Pancreas (tissue), 10 donors: ENCODE results near the gene PML. TPM values are rescaled to one million over a fixed set of nuclear protein-coding genes. Genes with fewer than 3 reads are reported as not detected.

ENCODE experiments used
- ATAC-seq, 4 donors: fragments of 200-7000 bp; cut with Tn5 transposase; one replicate each; pipeline versions ENCODE4 v1.8.0 to v1.9.1; 2020; ENCODE audit warnings: mild to moderate bottlenecking in 4 of 4, moderate library complexity in 4 of 4
- DNase-seq, 6 donors: peaks; one replicate each; pipeline ENCODE4 v3.0.0-alpha.2; 2020
- FAIRE-seq: peaks from 2 replicates; lab custom pipeline; 2012; peaks lifted over from hg19 to GRCh38; lab: Jason Lieb, UNC
- H3K27ac ChIP-seq, 4 donors: fragments of 200-600 bp; sonication (generic); 1 replicate in 3 of 4; 2 replicates in 1 of 4; pipeline versions ENCODE4 v1.5.0 to v1.8.0; 2020
- H3K27me3 ChIP-seq, 4 donors: fragments of 200-600 bp; one replicate each; pipeline ENCODE4 v1.8.0; 2021
- H3K36me3 ChIP-seq, 3 donors: fragments of 200-600 bp; sonication (generic) in 1 of 3; one replicate each; pipeline versions ENCODE4 v1.5.0 to v1.8.0; 2020 to 2021
- H3K4me1 ChIP-seq, 3 donors: fragments of 200-600 bp; one replicate each; pipeline ENCODE4 v1.8.0; 2021
- H3K4me3 ChIP-seq, 4 donors: fragments of 200-600 bp; sonication (generic) in 2 of 4; one replicate each; pipeline versions ENCODE4 v1.5.0 to v1.8.0; 2020 to 2021
- H3K9me3 ChIP-seq, 4 donors: fragments of 200-600 bp; one replicate each; pipeline ENCODE4 v1.8.0; 2021
- WGBS, 2 donors: extraction: QIAGEN DNeasy Blood & Tissue Kit; methylation state at CpG; one replicate each; pipeline ENCODE4 v1.1.7; 2013; 5-methylcytosine and 5-hydroxymethylcytosine counted together
- intact Hi-C, 3 donors: fragments of 100-400 bp; cut with DNase I; formaldehyde crosslinking; loops; one replicate each; pipeline versions ENCODE4 v1.11.1 to v1.14.2; 2022
- polyA plus RNA-seq, 2 donors: library from polyadenylated mRNA; stranded (reverse); fragments of 200-250 nt; gene quantifications; one replicate each; pipeline ENCODE4 v1.2.3, GENCODE V29; 2013
- total RNA-seq, 6 donors: library from RNA; stranded (reverse); fragmentation: NEBNext Ultra II Directional in 4 of 6; extraction: Animal tissue kit (Norgen Biotek cat#: 25700) in 4 of 6; gene quantifications; one replicate each; pipeline versions ENCODE4 v1.2.1 to v1.2.4, GENCODE V29; 2021 to 2023
- TF ChIP-seq, protein P1 (sequence below), 4 donors: fragments of 200-600 bp; sonication (generic) in 3 of 4; IDR thresholded peaks; one replicate each; pipeline versions ENCODE4 v1.5.0 to v1.8.0; 2021; ENCODE audit warnings: antibody characterized with exemption in 4 of 4
- donor health status: healthy with polysubstance abuse.
- donor health status: DM: no; HTN: no; CAD: no; lungs with moderate emphysema.
- donor health status: DM: no; HTN: no; CAD: no.
- donor health status: control.
- donor health status: control.
- donor health status: Bipolar disorder and iron deficiency.
- donor health status: DM: yes; HTN: yes; CAD: no.
- donor health status: DM: no; HTN: no; CAD: no.
- donor health status: DM: no; HTN: no; CAD: no.
- donor health status: DM: yes; HTN: yes; CAD: no.

The PML gene
- total and polyA plus RNA-seq, 8 donors: 10.6 to 31.7 (median 15.4) TPM

DNA sequence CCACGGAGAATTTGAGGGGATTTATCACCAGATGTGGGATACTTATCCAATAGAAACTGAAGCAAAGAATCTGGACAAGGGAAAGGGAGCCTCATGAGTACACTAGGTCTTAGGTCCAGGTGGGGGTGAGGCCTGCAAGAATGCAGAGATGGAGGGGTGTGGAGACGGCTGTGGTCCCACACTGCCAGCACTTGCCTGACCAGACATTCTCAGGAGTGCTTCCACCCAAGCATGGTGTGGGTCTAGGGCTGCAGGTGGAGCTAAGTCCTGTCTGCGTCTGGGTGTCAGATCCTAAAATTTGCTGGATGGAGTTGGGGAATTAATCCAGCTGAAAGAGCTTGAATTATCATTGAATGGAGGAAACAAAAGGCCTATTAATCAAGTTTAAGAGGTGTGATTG, 14.4 kb downstream of the PML start:
- DNase-seq (no peak), ATAC-seq (no peak), FAIRE-seq (no peak)
- H3K36me3 ChIP-seq: no peaks in the 10 kb centered on the region
- H3K27me3 ChIP-seq: no peaks in the 10 kb centered on the region
- no peak overlapping the region for H3K4me3 ChIP-seq
- peaks cover 0 to 11% (median 0%) of the 10 kb centered on the region in 3 donors for H3K4me1 ChIP-seq
- WGBS, 2 donors: 80 to 91% methylated on average over 3 of the region's 3 CpGs
- no peak overlapping the region for H3K27ac ChIP-seq
- TF ChIP-seq, protein P1, sequence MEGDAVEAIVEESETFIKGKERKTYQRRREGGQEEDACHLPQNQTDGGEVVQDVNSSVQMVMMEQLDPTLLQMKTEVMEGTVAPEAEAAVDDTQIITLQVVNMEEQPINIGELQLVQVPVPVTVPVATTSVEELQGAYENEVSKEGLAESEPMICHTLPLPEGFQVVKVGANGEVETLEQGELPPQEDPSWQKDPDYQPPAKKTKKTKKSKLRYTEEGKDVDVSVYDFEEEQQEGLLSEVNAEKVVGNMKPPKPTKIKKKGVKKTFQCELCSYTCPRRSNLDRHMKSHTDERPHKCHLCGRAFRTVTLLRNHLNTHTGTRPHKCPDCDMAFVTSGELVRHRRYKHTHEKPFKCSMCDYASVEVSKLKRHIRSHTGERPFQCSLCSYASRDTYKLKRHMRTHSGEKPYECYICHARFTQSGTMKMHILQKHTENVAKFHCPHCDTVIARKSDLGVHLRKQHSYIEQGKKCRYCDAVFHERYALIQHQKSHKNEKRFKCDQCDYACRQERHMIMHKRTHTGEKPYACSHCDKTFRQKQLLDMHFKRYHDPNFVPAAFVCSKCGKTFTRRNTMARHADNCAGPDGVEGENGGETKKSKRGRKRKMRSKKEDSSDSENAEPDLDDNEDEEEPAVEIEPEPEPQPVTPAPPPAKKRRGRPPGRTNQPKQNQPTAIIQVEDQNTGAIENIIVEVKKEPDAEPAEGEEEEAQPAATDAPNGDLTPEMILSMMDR (IDR thresholded peaks at IDR 0.05): no peak
- no peaks in the 10 kb centered on the region for H3K9me3 ChIP-seq
- intact Hi-C loops: no loop called here

DNA sequence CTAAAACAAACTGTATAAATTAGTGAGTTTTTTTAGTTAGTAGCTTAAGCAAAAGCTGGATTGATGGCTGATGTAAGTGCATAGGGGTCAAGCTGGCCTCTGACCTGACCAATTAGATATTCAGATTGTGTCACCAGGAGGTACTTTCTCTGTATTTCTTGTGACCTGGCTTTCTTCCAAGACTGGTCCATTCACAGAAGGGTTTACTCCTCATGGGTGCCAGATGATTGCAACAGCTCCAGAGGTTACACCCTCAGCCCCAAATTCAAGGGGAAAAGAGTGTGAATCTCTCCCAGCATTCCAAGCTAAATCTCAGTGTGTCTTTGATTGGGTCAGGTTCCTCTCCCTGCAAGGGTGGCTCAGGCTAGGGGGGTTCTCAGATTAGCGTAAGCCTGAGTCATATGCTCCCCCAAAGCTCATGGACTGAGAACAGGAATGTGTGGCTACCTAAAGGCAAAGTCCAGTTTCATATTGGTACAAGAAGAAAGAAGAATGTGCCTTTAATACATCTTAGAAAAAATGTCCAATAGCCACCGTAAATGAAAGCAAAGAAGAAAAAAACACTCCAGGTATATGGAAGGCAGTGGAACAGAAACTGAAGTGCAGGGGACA, 16.5 kb downstream of the PML start:
- 83 to 89% methylated on average over 2 of the region's 2 CpGs for WGBS, 2 donors
- Histone ChIP-seq H3K9me3 (no peaks in the 10 kb centered on the region), H3K27ac (no peak overlapping the region), H3K36me3 (no peaks in the 10 kb centered on the region), H3K4me3 (no peak overlapping the region), H3K4me1 (peaks cover 0 to 11% (median 0%) of the 10 kb centered on the region in 3 donors), H3K27me3 (no peaks in the 10 kb centered on the region)
- ATAC-seq (peak in 3 of 4 donors; percentile 11 to 59 (median 17)), FAIRE-seq (no peak), DNase-seq (no peak)
- intact Hi-C loops: no loop called here
- TF ChIP-seq, protein P1 (IDR thresholded peaks at IDR 0.05): no peak

DNA sequence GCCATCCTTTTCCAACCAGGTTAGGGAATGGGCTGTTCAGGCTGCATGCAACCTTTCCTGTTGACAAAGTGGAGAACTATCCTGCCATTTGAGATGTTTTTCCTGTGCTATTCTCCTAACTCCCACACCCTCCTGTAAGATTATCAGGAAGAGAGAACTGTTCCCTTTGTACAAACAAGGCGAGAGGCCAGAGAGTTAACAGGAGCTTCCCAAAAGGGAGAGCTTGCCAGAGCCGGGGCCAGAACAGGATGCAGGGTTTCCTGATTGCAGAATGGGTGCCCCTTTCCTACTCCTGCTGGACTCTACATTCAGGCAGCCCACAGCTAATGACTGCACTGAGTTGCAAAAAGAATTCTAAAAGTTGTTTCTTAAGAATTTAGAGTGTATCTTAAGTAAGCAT, 17.1 kb downstream of the PML start:
- intact Hi-C loops: no loop called here
- TF ChIP-seq, protein P1 (IDR thresholded peaks at IDR 0.05): no peak
- ATAC-seq (peak in 3 of 4 donors; percentile 41 to 72 (median 58)), DNase-seq (no peak), FAIRE-seq (no peak)
- no peaks in the 10 kb centered on the region for H3K9me3 ChIP-seq
- 42 to 47% methylated on average over 2 of the region's 2 CpGs for WGBS, 2 donors
- H3K4me1 ChIP-seq: peaks cover 0 to 11% (median 0%) of the 10 kb centered on the region in 3 donors
- no peaks in the 10 kb centered on the region for H3K36me3 ChIP-seq
- no peaks in the 10 kb centered on the region for H3K27me3 ChIP-seq
- no peak overlapping the region for H3K27ac ChIP-seq
- no peak overlapping the region for H3K4me3 ChIP-seq

DNA sequence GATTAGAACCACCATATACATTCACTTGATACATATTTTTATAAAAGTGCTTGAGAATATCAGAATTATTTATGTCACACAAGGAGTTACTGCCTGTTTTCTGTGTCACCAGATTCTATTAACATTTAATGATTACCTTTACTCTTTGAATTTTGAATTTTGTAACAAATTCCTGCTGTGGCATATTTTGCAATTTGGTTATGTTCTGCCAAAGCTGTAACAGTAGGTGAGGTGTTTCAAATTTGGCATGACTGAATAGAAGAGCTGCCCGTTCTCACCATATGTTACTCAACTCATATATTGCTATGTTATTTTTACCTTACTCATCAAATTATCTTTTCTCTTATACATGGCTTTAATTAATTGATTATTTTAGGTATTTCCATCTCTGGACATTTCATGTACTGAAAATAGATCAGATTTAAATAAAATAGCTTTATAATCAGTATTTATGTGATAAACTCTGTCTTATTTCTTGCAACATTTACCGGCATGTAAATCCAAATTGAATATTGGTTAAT, 18.9 kb downstream of the PML start:
- intact Hi-C loops: no loop called here
- no peaks in the 10 kb centered on the region for H3K9me3 ChIP-seq
- TF ChIP-seq, protein P1 (IDR thresholded peaks at IDR 0.05): no peak
- no peaks in the 10 kb centered on the region for H3K36me3 ChIP-seq
- H3K27ac ChIP-seq: no peak overlapping the region
- H3K4me1 ChIP-seq: peaks cover 0 to 11% (median 0%) of the 10 kb centered on the region in 3 donors
- FAIRE-seq (no peak), DNase-seq (no peak), ATAC-seq (no peak)
- no peaks in the 10 kb centered on the region for H3K27me3 ChIP-seq
- H3K4me3 ChIP-seq: no peak overlapping the region
- 90 to 91% methylated on average over 2 of the region's 2 CpGs for WGBS, 2 donors

DNA sequence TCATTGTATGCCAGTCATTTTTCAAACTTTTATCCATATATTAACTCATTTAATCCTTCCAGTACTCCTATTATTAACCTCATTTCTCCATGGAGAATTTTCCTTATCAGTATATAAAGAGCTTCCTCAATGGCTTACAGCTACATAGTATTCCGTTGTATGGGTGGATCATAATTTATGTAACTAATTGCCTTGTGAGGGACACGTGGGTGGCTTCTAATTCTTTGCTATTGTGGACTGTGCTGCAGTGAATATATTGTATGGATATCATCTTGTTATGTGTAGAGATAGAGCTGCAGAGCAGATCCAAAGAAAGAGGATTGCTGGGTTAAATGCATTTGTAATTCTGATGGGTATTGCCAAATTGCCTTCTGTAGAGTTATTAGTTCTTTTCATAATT, 25.2 kb downstream of the PML start:
- intact Hi-C loops: no loop called here

More for the DNA sequence above, 25.2 kb downstream of the PML start:
- Histone ChIP-seq H3K27ac (no peak overlapping the region), H3K27me3 (no peaks in the 10 kb centered on the region), H3K4me3 (no peak overlapping the region), H3K4me1 (no peaks in the 10 kb centered on the region), H3K36me3 (peaks cover 0 to 22% (median 7%) of the 10 kb centered on the region in 3 donors), H3K9me3 (no peaks in the 10 kb centered on the region)
- 65 to 72% methylated on average over 2 of the region's 2 CpGs for WGBS, 2 donors
- FAIRE-seq (no peak), DNase-seq (no peak), ATAC-seq (no peak)
- TF ChIP-seq, protein P1 (IDR thresholded peaks at IDR 0.05): no peak
